BLaER1 treated with 17β-estradiol and CSF1 and Interleukin-3, amounts not matched to agents 10 nM and 100 nM (cell line): ENCODE measurements around the gene HSD3B2.
A peak's percentile ranks its signal among the peaks of the same experiment; 100 is the strongest.

Experiments
- H3K27ac ChIP-seq, 11 experiments: shearing (Covaris generic); formaldehyde crosslinking; 2 replicates each; pipeline ENCODE4 v1.8.1; 2022
- H3K27me3 ChIP-seq, 11 experiments: shearing (Covaris generic); formaldehyde crosslinking; 2 replicates each; pipeline ENCODE4 v1.8.1; 2022
- H3K36me3 ChIP-seq, 11 experiments: shearing (Covaris generic); formaldehyde crosslinking; 2 replicates each; pipeline ENCODE4 v1.8.1; 2022
- H3K4me1 ChIP-seq, 10 experiments: shearing (Covaris generic); formaldehyde crosslinking; 2 replicates each; pipeline ENCODE4 v1.8.1; 2022
- H3K4me2 ChIP-seq, 11 experiments: shearing (Covaris generic); formaldehyde crosslinking; 2 replicates each; pipeline ENCODE4 v1.8.1; 2022
- H3K4me3 ChIP-seq, 10 experiments: shearing (Covaris generic); formaldehyde crosslinking; 2 replicates each; pipeline ENCODE4 v1.8.1; 2022
- H3K9ac ChIP-seq, 11 experiments: shearing (Covaris generic); formaldehyde crosslinking; 2 replicates each; pipeline ENCODE4 v1.8.1; 2022
- H3K9me3 ChIP-seq, 11 experiments: shearing (Covaris generic); formaldehyde crosslinking; replicated peaks in 1 of 11; 2 replicates each; pipeline ENCODE4 v1.8.1; 2022
- H4K20me1 ChIP-seq, 11 experiments: shearing (Covaris generic); formaldehyde crosslinking; 2 replicates each; pipeline ENCODE4 v1.8.1; 2022
- Cebpa-rat ChIP-seq, 11 experiments: shearing (Covaris generic); IDR thresholded peaks; 2 replicates each; pipeline ENCODE4 v1.8.1; 2022

The HSD3B2 gene

GRCh38 chr1:119414950-119415349 is at the start of gene HSD3B2:
Gene HSD3B2 (plus strand): TSS chr1:119415150. CDS start chr1:119415420, 270 bp downstream.
- Histone ChIP-seq H3K27me3 (no peaks in the 10 kb centered on the region), H4K20me1 (no peaks in the 10 kb centered on the region), H3K27ac (no peak within 1 kb of the TSS), H3K9me3 (no peaks in the 10 kb centered on the region), H3K4me2 (no peak within 1 kb of the TSS), H3K9ac (no peak within 1 kb of the TSS), H3K36me3 (no peaks in the 10 kb centered on the region), H3K4me3 (no peak within 1 kb of the TSS), H3K4me1 (peaks cover 0 to 10% (median 0%) of the 10 kb centered on the region in 10 experiments; a peak in 2 of 20 replicates)
- no peak for TF ChIP-seq Cebpa-rat (IDR thresholded peaks at IDR 0.05)

- H3K4me2 ChIP-seq: peak overlapping the region in 1 of 11 experiments; percentile 31; a peak in 2 of 22 replicates
- no peaks in the 10 kb centered on the region for H3K9me3 ChIP-seq
- H3K4me3 ChIP-seq: no peak overlapping the region
- H3K27me3 ChIP-seq: no peaks in the 10 kb centered on the region
- H3K27ac ChIP-seq: no peak overlapping the region
- no peak overlapping the region for H3K9ac ChIP-seq
- no peaks in the 10 kb centered on the region for H3K36me3 ChIP-seq
- H4K20me1 ChIP-seq: no peaks in the 10 kb centered on the region
- TF ChIP-seq Cebpa-rat (IDR thresholded peaks at IDR 0.05): no peak
- peaks cover 0 to 8% (median 0%) of the 10 kb centered on the region in 10 experiments; a peak in 2 of 20 replicates for H3K4me1 ChIP-seq
Measured at GRCh38 chr1:119366424-119366823, 48.5 kb upstream of the HSD3B2 start.

GRCh38 chr1:119367432-119368124 is 47.4 kb upstream of the HSD3B2 start:
- H3K4me1 ChIP-seq: peaks cover 0 to 8% (median 0%) of the 10 kb centered on the region in 10 experiments; a peak in 2 of 20 replicates
- H3K9ac ChIP-seq: no peak overlapping the region
- H3K4me3 ChIP-seq: no peak overlapping the region
- H3K36me3 ChIP-seq: no peaks in the 10 kb centered on the region
- H3K9me3 ChIP-seq: no peaks in the 10 kb centered on the region
- H3K27me3 ChIP-seq: no peaks in the 10 kb centered on the region
- no peak overlapping the region for H3K4me2 ChIP-seq
- TF ChIP-seq Cebpa-rat (IDR thresholded peaks at IDR 0.05): no peak
- H3K27ac ChIP-seq: no peak overlapping the region
- H4K20me1 ChIP-seq: no peaks in the 10 kb centered on the region

- Histone ChIP-seq H3K4me1 (peaks cover 0 to 8% (median 0%) of the 10 kb centered on the region in 10 experiments; a peak in 2 of 20 replicates), H3K9me3 (no peaks in the 10 kb centered on the region), H3K9ac (no peak within 1 kb of the TSS), H4K20me1 (no peaks in the 10 kb centered on the region), H3K36me3 (no peaks in the 10 kb centered on the region), H3K4me3 (no peak within 1 kb of the TSS), H3K27ac (no peak within 1 kb of the TSS), H3K27me3 (no peaks in the 10 kb centered on the region), H3K4me2 (no peak within 1 kb of the TSS)
- TF ChIP-seq Cebpa-rat (IDR thresholded peaks at IDR 0.05): no peak
Measured at GRCh38 chr1:119368554-119368953, 46.4 kb upstream of the HSD3B2 start, which contains the start of gene HAO2. Gene HAO2 (plus strand): TSS chr1:119368785. CDS start chr1:119381086, 12,301 bp downstream.

GRCh38 chr1:119370748-119371147 is 44.2 kb upstream of the HSD3B2 start:
- Histone ChIP-seq H3K27me3 (no peaks in the 10 kb centered on the region), H3K27ac (no peak overlapping the region), H3K4me1 (peaks cover 0 to 12% (median 6%) of the 10 kb centered on the region in 10 experiments; a peak in 9 of 20 replicates), H3K4me2 (no peak overlapping the region), H4K20me1 (no peaks in the 10 kb centered on the region), H3K9me3 (no peaks in the 10 kb centered on the region), H3K9ac (no peak overlapping the region), H3K4me3 (no peak overlapping the region), H3K36me3 (no peaks in the 10 kb centered on the region)
- TF ChIP-seq Cebpa-rat (IDR thresholded peaks at IDR 0.05): no peak

- H3K36me3 ChIP-seq: no peaks in the 10 kb centered on the region
- no peaks in the 10 kb centered on the region for H4K20me1 ChIP-seq
- H3K27ac ChIP-seq: no peak overlapping the region
- no peak overlapping the region for H3K4me2 ChIP-seq
- no peak overlapping the region for H3K9ac ChIP-seq
- TF ChIP-seq Cebpa-rat (IDR thresholded peaks at IDR 0.05): no peak
- peaks cover 0 to 8% (median 6%) of the 10 kb centered on the region in 10 experiments; a peak in 7 of 20 replicates for H3K4me1 ChIP-seq
- H3K27me3 ChIP-seq: no peaks in the 10 kb centered on the region
- H3K9me3 ChIP-seq: no peaks in the 10 kb centered on the region
- H3K4me3 ChIP-seq: no peak overlapping the region
Measured at GRCh38 chr1:119371815-119372214, 43.1 kb upstream of the HSD3B2 start.

- H3K4me1 ChIP-seq: peaks cover 0 to 8% (median 6%) of the 10 kb centered on the region in 10 experiments; a peak in 7 of 20 replicates
- no peak overlapping the region for H3K9ac ChIP-seq
- no peaks in the 10 kb centered on the region for H3K9me3 ChIP-seq
- H3K4me2 ChIP-seq: no peak overlapping the region
- H3K27ac ChIP-seq: no peak overlapping the region
- no peaks in the 10 kb centered on the region for H3K27me3 ChIP-seq
- H3K4me3 ChIP-seq: no peak overlapping the region
- no peaks in the 10 kb centered on the region for H4K20me1 ChIP-seq
- H3K36me3 ChIP-seq: no peaks in the 10 kb centered on the region
- TF ChIP-seq Cebpa-rat (IDR thresholded peaks at IDR 0.05): no peak
Measured at GRCh38 chr1:119372503-119373086, 42.4 kb upstream of the HSD3B2 start.

GRCh38 chr1:119373465-119373864 is 41.5 kb upstream of the HSD3B2 start:
- Histone ChIP-seq H3K27me3 (no peaks in the 10 kb centered on the region), H3K4me2 (no peak overlapping the region), H3K9me3 (no peaks in the 10 kb centered on the region), H3K9ac (no peak overlapping the region), H4K20me1 (no peaks in the 10 kb centered on the region), H3K4me3 (no peak overlapping the region), H3K27ac (no peak overlapping the region), H3K36me3 (no peaks in the 10 kb centered on the region), H3K4me1 (peaks cover 0 to 8% (median 6%) of the 10 kb centered on the region in 10 experiments; a peak in 7 of 20 replicates)
- TF ChIP-seq Cebpa-rat (IDR thresholded peaks at IDR 0.05): no peak

- Histone ChIP-seq H3K4me2 (peak overlapping the region in 4 of 11 experiments; percentile 11 to 34 (median 16); a peak in 5 of 22 replicates), H3K9me3 (no peaks in the 10 kb centered on the region)
- no peak for TF ChIP-seq Cebpa-rat (IDR thresholded peaks at IDR 0.05)
Measured at GRCh38 chr1:119374208-119374874, 40.6 kb upstream of the HSD3B2 start.

More at GRCh38 chr1:119374208-119374874, 40.6 kb upstream of the HSD3B2 start:
- H3K27me3 ChIP-seq: no peaks in the 10 kb centered on the region
- no peak overlapping the region for H3K27ac ChIP-seq
- no peaks in the 10 kb centered on the region for H3K36me3 ChIP-seq
- no peaks in the 10 kb centered on the region for H4K20me1 ChIP-seq
- H3K4me1 ChIP-seq: peaks cover 0 to 8% (median 6%) of the 10 kb centered on the region in 10 experiments; a peak in 7 of 20 replicates
- no peak overlapping the region for H3K4me3 ChIP-seq
- no peak overlapping the region for H3K9ac ChIP-seq
